Measurements from ENCODE around the gene CERK.
A peak's percentile ranks its signal among the peaks of the same experiment; 100 is the strongest.

CERK gene

DNA sequence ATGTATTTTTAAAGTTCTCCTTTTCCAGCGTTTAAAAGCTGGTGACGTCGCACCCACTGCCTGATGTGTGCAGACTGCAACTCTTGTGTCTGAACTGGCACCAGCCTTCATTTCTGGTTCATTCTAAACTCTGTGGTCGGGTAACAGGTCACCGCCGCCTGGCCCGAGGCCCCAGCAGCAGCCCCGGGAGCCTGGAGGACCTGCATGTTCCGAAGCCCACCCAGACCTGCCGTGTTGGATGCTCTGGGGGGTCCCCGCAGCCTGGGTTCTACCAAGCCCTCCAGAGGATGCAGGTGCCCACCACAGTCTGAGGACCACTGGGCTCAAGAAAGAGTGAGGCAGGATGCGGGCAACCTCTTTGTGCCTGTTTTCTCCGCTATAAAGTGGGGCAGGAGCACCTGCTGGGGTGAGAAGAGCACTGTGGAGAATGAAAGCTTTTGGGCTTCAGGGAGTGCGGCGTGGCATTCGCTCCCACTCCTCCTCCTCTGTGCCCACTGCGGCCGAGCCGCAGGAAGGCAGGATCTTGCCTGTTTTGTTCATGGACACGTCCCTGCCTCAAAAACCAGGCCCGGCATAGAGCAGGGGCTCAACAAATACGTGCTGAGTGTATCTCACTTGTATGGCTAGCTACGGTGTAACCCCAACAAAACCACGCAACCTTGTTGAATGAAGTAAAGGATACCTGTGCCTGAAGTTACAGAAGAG lies 40.1 kb downstream of the CERK start:
- DNase-seq, result no peak

- DNase-seq, result no peak
Observed at GRCh38 chr22:46696614-46697013, 41.4 kb downstream of the CERK start.

DNA sequence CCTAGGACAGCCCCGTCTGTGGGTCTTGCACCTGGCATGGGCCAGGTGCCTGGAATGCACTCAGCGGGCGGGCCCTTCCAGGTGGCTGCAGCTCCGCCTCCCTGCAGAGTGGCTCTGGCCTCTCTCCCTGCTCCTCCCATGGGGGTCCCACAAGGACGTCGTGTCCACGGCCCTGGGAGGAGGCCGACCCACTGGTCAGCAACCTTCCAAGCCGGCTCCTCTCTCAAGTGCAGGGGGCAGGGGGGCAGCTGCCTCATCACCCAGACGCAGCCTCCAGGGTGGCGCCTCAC lies 41.9 kb downstream of the CERK start:
- no peak for DNase-seq

DNA sequence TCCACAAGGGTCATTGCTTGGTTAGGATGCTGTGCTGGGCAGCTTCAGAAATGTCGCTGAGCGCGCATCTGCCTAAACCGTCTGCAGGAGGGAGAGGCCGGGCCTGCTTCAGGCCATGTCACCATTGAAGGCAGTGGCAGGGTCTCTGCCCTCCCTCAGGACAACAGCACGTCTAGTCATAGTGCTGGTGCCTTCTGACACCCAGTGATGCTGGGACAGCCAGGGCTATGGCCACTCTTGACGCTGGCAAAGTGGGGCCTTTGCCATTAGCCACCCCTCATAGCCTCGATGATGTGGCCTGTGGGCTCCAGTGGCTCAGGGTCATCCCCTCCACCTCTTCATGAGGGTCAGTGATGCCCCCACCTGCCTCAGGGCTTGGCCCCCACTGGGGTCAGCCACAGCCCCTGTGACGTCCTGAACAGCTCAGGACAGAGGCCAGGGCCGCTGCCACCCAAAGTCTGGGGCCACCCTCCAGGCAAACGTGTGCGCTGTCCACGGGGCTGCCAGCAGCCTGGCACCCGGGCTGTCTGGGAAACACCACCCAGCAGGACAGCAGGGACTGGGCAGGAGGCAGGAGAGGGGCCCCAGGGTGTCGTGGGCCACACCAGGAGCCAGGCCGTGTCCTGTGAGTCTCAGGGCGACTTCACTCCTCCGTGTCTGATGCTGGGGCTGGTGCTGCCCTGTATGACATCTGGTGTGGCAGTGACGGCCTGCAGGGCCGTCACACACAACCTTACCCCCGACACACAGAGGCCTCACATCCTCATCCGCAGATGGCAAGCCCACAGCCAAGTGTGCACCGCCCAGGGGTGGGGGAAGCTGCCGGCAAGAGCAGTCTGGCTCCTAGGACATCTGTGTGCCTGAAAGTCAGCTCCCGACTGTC lies 42.5 kb downstream of the CERK start:
- no peak for DNase-seq

- no peak for DNase-seq
Observed at GRCh38 chr22:46694416-46695170, 43.5 kb downstream of the CERK start.

DNA sequence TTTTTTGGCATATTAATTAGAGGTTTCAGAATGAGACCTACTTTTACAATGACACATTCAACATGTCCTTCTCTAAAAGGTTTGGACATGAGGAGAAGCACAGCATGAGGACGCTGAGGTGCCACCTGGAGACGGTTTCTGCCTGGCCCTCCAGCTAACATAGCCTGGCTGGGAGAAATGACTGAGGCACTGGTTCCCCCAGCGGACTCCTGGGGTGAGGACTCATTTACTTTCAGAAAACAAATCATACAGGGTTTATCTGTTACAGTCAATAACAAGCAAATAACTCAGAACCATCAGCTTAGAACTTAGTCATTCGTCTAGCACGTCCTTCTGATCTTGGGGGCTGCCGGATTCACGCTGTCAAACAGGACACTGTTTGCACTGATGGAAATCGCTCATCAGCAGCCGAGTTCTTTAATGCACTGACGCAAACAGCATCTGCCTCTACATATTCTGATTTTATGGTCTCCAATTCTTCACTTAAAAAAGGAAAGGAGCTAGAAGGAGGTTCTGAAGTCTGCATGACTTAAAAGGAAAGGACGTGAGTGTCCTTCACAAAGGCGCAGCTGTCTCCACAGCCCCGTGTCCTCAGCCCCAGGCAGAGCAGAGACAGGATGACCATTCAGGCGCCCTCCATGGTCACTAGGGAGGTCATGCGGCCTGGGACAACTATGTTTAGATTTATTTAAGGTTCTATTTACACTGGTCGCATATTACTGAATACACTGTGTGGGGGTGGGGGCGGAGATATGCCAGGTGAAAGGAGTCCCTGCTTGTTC lies 44.2 kb downstream of the CERK start:
- DNase-seq, result no peak

DNA sequence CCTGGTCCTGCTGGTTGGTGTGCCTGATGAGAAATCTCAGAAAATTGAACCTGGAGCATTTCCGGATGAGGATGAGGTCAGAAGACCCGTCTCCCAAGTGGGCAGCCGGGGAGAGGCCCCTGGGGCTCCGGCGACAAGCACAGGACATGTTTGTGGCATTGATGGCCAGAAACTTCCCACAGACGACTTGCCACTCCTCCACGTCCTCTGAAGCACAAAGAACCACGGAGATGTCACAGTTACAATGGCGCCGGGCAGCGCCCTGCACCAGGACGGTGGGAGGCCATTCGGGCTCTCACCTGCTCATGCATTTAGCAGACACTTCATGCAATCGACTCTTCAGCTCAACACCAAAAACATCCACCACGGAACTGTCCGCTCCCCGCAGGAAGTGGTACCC lies 46.5 kb downstream of the CERK start:
- no peak for DNase-seq

GRCh38 chr22:46690146-46690545 lies 47.9 kb downstream of the CERK start:
- DNase-seq, result no peak

GRCh38 chr22:46688949-46689348 lies 49.1 kb downstream of the CERK start:
- no peak for DNase-seq

- no peak for DNase-seq
Observed at GRCh38 chr22:46687460-46687859, 50.6 kb downstream of the CERK start.

DNA sequence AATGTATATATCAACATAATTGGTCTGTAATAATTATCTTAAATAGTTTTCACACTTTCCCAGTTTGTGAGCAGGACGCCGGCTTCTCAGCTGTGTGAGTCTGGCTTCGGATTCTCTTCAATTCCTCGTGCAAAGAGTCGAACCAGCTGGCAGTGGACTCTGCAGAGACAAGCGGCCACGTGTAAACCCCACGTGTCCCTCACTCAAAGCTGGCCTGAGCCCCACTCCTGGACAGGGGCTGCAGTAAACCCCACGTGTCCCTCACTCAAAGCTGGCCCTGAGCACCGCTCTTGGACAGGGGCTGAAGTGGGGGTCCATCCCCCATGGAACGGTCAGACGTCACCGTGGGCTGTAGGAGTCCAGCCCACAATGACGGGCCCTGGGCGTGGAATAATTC lies 51.0 kb downstream of the CERK start:
- DNase-seq, result no peak

- DNase-seq, result no peak
Observed at GRCh38 chr22:46686221-46687047, 51.6 kb downstream of the CERK start.

DNA sequence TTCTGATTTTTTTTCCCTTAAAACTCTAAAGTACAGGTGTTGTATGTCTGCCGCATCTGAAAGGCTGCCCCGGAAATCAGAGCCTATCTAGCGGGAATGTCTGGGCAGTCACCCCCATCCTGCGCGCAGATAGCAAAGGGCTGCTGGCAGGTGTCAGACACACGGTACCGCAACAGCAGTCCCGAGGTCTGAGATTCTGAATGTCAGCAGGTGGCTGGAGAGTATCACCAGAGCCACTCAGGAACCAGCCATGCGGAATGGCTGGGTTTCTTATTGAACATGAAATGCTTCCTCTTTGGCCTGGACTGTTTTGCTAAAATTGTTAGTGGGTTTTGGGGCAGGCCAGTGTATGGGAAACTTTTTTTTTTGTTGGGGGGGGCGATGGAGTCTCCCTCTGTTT lies 53.3 kb downstream of the CERK start:
- no peak for DNase-seq

- DNase-seq, result no peak
Observed at GRCh38 chr22:46682011-46682731, 55.9 kb downstream of the CERK start.

DNA sequence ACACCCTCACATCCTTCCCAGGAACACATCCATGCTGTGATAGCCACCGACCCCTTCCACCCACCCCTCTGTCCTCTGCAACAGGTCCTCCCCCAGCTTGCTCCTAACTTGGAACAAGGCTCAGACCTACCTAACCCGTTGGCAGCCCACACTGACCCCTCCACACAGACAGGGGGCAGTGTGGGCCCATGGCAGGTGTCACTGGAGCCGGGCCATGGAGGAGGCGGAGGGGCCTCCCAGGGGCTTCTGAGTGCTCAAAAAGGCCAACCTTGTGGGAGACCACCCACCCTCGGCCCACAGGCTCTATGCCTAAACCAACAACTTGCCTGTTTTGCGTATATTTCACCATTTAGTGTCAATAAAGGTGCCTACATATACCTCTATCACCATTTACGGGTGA lies 57.0 kb downstream of the CERK start:
- peak; percentile 26 for DNase-seq

GRCh38 chr22:46679706-46680269 lies 58.3 kb downstream of the CERK start:
- no peak for DNase-seq

- DNase-seq, result no peak
Observed at GRCh38 chr22:46678785-46679700, 59.0 kb downstream of the CERK start.

DNA sequence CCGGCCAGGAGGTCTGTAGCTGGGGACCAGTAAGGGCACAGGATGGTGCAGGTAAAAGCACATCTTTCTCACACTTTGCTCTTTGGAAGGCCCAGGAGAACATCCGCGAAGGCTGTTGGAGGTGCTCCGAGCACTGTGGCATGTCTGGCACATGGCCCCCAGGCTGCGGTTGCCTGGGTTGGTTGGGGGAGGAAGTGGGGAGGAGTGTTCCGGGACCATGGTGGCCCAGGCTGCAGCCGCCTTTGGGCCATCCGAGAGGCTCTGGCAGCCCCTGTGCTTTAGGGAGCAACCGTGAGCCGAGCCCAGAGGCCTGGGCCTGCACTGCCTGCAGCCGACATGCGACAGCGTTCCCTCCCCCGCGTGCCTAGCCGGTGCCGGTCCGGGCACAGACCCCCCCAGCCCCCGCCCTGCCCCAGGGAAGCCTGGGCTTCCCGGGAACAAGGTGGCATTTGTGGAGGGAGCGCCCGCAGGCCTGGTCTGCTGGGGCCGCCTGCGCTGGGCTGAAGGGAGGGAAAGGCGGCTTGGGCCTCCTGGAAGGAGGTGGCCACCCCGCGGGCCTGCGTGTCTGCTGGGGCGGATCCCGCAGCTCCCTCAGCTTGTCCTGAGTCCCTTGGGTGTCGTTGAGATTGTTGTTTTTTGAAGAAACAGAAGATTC lies 59.9 kb downstream of the CERK start:
- DNase-seq, result no peak

DNA sequence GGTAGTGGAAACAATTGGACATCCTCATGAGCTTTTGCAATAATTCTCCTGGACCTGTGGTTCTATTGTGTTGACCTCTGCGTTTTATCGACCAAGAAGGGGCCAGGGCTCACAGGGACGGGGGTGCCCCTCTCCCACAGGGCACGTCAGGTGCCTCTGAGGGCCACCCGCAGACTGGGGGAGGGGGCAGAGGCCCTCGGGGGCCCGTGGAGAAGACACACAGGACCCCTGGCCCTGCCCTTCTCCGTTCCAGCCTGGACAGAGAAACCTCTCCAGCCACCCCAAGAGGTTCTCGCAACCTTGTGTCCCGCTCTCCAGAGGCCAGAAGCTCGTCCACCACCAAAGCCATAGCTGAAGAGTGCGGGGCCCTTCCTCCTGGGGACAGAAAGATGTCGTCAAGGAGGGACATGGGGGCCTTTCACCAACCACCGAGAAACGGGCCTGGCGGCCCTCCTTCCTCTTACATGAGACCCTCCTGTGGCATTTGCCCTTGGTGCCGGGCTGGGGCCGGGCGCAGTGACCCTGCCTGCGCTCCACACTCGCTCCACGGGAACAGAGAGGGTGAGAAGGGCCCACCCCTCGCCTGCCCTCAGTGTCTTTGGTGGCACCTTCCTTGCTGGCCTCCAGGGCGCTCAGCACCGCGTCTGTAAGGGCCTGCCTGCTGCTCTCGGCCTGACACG lies 60.6 kb downstream of the CERK start:
- no peak for DNase-seq
